Neural cell (in vitro differentiated cells): ENCODE measurements around the gene BNIP3. TPM values are rescaled to one million over a fixed set of nuclear protein-coding genes. Genes with fewer than 3 reads are reported as not detected.

Experiments
- H2AFZ ChIP-seq: fragments of 200-600, 300-800 bp; sonication (generic), shearing (Covaris generic); 2 replicates; pipeline ENCODE4 v1.6.0; 2014; ENCODE audit warnings: low read depth, mild to moderate bottlenecking, antibody characterized with exemption, low read length, moderate library complexity
- H3F3A ChIP-seq: fragments of 200-600 bp; shearing (Covaris generic); 2 replicates; pipeline ENCODE4 v1.6.1; 2016; ENCODE audit warnings: mild to moderate bottlenecking, moderate library complexity, mixed read lengths, antibody characterized with exemption, low read length; ENCODE audit not compliant: insufficient read depth, poor library complexity, severe bottlenecking
- H3K27ac ChIP-seq: fragments of 200-600, 300-800 bp; sonication (generic), shearing (Covaris generic); 2 replicates; pipeline ENCODE4 v1.5.1; 2014; ENCODE audit warnings: mild to moderate bottlenecking, low read length, moderate library complexity
- H3K27me3 ChIP-seq: fragments of 300-800, 200-600 bp; sonication (generic), shearing (Covaris generic); 2 replicates; pipeline ENCODE4 v1.6.0; 2014; ENCODE audit warnings: mild to moderate bottlenecking, low read depth, low read length, moderate library complexity; ENCODE audit not compliant: insufficient read depth
- H3K36me3 ChIP-seq: fragments of 300-800, 200-600 bp; sonication (generic), shearing (Covaris generic); 2 replicates; pipeline ENCODE4 v1.5.1; 2014; ENCODE audit warnings: mild to moderate bottlenecking, antibody characterized with exemption, low read length, moderate library complexity; ENCODE audit not compliant: insufficient read depth
- H3K4me2 ChIP-seq: fragments of 300-800, 200-600 bp; sonication (generic), shearing (Covaris generic); 2 replicates; pipeline ENCODE4 v1.6.0; 2014; ENCODE audit warnings: mild to moderate bottlenecking, low read length
- H3K4me3 ChIP-seq: fragments of 300-800, 200-600 bp; sonication (generic), shearing (Covaris generic); 2 replicates; pipeline ENCODE4 v1.5.1; 2014; ENCODE audit warnings: mild to moderate bottlenecking, low read length, moderate library complexity
- H3K79me2 ChIP-seq: fragments of 200-600 bp; shearing (Covaris generic); replicated peaks from 2 replicates; pipeline ENCODE4 v1.6.0; 2014; ENCODE audit warnings: mild to moderate bottlenecking, low read length, moderate library complexity; ENCODE audit not compliant: insufficient read depth
- H3K9ac ChIP-seq: fragments of 300-800, 200-600 bp; sonication (generic), shearing (Covaris generic); 2 replicates; pipeline ENCODE4 v1.6.1; 2016; ENCODE audit warnings: mild to moderate bottlenecking, low read length, mixed read lengths
- H3K9me2 ChIP-seq: fragments of 200-600 bp; shearing (Covaris generic); 2 replicates; pipeline ENCODE4 v1.6.1; 2016; ENCODE audit warnings: mild to moderate bottlenecking, low read length, mixed read lengths; ENCODE audit not compliant: insufficient read depth
- H3K9me3 ChIP-seq: fragments of 200-600, 300-800 bp; sonication (generic), shearing (Covaris generic); 2 replicates; pipeline ENCODE4 v1.6.1; 2016; ENCODE audit warnings: mild to moderate bottlenecking, mixed run types, low read length, moderate library complexity, mixed read lengths
- H4K20me1 ChIP-seq: fragments of 200-600 bp; shearing (Covaris generic); 2 replicates; pipeline ENCODE4 v1.6.1; 2016; ENCODE audit warnings: mild to moderate bottlenecking, mixed run types; ENCODE audit not compliant: insufficient read depth
- EP300 ChIP-seq: fragments of 450-650 bp; conservative IDR thresholded peaks from 2 replicates; pipeline ENCODE4 v1.6.1; 2014; ENCODE audit warnings: antibody characterized with exemption, mild to moderate bottlenecking, moderate library complexity; ENCODE audit not compliant: poor library complexity, severe bottlenecking
- EZH2 ChIP-seq: fragments of 200-600, 300-800 bp; shearing (Covaris generic), sonication (generic); IDR thresholded peaks from 2 replicates; pipeline ENCODE4 v1.6.1; 2014; ENCODE audit warnings: antibody characterized with exemption, low read length, borderline replicate concordance, mild to moderate bottlenecking; ENCODE audit not compliant: insufficient read depth, poor library complexity, severe bottlenecking
- MXI1 ChIP-seq: fragments of 450-650 bp; conservative IDR thresholded peaks from 2 replicates; pipeline ENCODE4 v1.6.1; 2014; ENCODE audit warnings: antibody characterized with exemption, mild to moderate bottlenecking; ENCODE audit not compliant: poor library complexity, severe bottlenecking
- POLR2AphosphoS5 ChIP-seq: IDR thresholded peaks from 2 replicates; pipeline ENCODE4 v1.6.1; 2012
- RAD21 ChIP-seq: fragments of 450-650 bp; conservative IDR thresholded peaks from 2 replicates; pipeline ENCODE4 v1.6.1; 2014; ENCODE audit warnings: antibody characterized with exemption, mild to moderate bottlenecking, moderate library complexity
- SMC3 ChIP-seq: fragments of 450-650 bp; conservative IDR thresholded peaks from 2 replicates; pipeline ENCODE4 v1.6.1; 2014; ENCODE audit warnings: antibody characterized with exemption, mild to moderate bottlenecking, moderate library complexity; ENCODE audit not compliant: poor library complexity
- TAF1 ChIP-seq: IDR thresholded peaks from 2 replicates; pipeline ENCODE4 v1.6.1; 2012; ENCODE audit warnings: low read depth
- polyA plus RNA-seq: library from polyadenylated mRNA; depleted of rRNA; stranded (reverse); fragments of >200 nt; gene quantifications from 2 replicates; pipeline ENCODE4 v1.2.3, GENCODE V29; 2014
- TF ChIP-seq, protein P1 (sequence below): fragments of 450-650 bp; IDR thresholded peaks from 2 replicates; pipeline ENCODE4 v1.5.1; 2014; ENCODE audit warnings: antibody characterized with exemption, mild to moderate bottlenecking, moderate library complexity; ENCODE audit not compliant: poor library complexity, severe bottlenecking
- TF ChIP-seq, protein P2 (sequence below): IDR thresholded peaks from 2 replicates; pipeline ENCODE4 v1.6.1; 2012; ENCODE audit warnings: borderline replicate concordance

Gene BNIP3
- polyA plus RNA-seq, 1 donor from 2014 or later, result 77.1 TPM

DNA sequence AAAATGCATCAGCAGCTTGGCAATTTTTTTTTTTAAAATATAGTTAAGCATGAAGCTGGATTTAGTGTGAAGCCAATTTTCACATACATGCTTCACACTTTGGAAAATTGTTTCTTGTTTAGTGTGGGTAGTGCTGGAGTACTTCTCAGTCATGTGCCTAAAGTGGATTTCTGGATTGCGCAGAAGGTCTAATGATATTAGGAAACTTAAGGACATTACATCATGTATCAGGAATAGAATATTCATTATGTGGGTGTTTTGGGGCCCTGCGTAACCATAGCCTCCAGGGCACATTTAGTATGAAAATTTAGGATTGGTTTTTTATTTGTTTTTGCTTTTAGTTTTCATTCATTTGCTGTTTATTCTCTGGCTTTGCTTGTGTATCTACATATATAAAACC lies 28.8 kb upstream of the BNIP3 start:
- Histone ChIP-seq H4K20me1 (no peaks in the 10 kb centered on the region), H3K36me3 (no peaks in the 10 kb centered on the region), H3K4me2 (no peak overlapping the region), H2AFZ (no peak overlapping the region), H3K27ac (no peak overlapping the region), H3K79me2 (no peaks in the 10 kb centered on the region), H3K9ac (no peak overlapping the region), H3K9me3 (no peaks in the 10 kb centered on the region), H3K4me3 (no peak overlapping the region), H3K9me2 (no peaks in the 10 kb centered on the region), H3K27me3 (no peaks in the 10 kb centered on the region), H3F3A (no peaks in the 10 kb centered on the region)
- TF ChIP-seq POLR2AphosphoS5, result no peak
- no peak for TF ChIP-seq EP300
- TF ChIP-seq TAF1, result no peak

DNA sequence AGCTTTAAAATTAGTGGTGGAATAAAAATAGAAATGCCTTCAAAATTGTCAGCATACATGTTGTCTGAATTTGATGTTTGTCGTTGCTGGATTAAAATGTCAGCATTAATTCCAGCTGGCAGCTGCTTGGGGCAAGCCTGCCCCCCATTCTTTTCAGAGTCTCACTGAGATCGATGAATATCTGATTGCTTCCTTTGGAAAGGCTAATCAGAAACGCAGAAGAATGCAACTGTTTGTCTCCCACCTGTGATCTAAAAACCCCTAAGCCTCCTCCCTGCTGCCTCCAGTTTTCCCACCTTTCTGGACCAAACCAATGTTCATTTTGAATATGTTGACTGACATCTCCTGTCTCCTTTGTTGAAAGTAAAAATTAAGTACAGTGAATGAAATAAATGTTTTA lies 27.9 kb upstream of the BNIP3 start:
- no peak for TF ChIP-seq SMC3
- Histone ChIP-seq H3K79me2 (no peaks in the 10 kb centered on the region), H3K9me2 (no peaks in the 10 kb centered on the region), H3K9ac (no peak overlapping the region), H2AFZ (no peak overlapping the region), H3F3A (no peaks in the 10 kb centered on the region), H3K4me3 (no peak overlapping the region), H3K4me2 (no peak overlapping the region), H3K27ac (no peak overlapping the region), H3K9me3 (no peaks in the 10 kb centered on the region), H3K27me3 (no peaks in the 10 kb centered on the region), H4K20me1 (no peaks in the 10 kb centered on the region), H3K36me3 (no peaks in the 10 kb centered on the region)

DNA sequence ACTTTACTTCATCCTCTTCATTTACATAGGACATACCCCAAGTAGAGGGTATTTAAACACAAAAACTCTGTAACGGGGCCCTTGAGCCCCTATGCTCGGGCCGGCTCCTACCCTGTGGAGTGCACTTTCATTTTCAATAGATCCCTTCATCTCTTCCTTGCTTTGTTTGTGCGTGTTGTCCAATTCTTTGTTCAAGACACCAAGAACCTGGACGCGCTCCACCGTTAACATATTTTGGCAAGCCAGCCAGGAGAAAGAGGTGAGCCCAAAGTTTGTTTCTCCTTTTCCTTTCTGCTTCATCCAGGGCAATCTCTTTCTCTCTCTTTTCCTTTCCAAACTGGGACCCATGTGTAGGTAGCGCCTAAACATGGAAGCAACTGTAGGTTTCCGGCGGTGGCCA lies 26.0 kb upstream of the BNIP3 start:
- Histone ChIP-seq H4K20me1 (no peaks in the 10 kb centered on the region), H3K9ac (no peak overlapping the region), H3K27ac (no peak overlapping the region), H3K36me3 (no peaks in the 10 kb centered on the region), H3K9me3 (no peaks in the 10 kb centered on the region), H3K79me2 (no peaks in the 10 kb centered on the region), H3K4me3 (no peak overlapping the region), H3K27me3 (no peaks in the 10 kb centered on the region), H3K9me2 (no peaks in the 10 kb centered on the region), H2AFZ (no peak overlapping the region), H3K4me2 (no peak overlapping the region), H3F3A (no peaks in the 10 kb centered on the region)
- no peak for TF ChIP-seq EP300
- TF ChIP-seq RAD21, result no peak
- no peak for TF ChIP-seq TAF1
- TF ChIP-seq, protein P1, sequence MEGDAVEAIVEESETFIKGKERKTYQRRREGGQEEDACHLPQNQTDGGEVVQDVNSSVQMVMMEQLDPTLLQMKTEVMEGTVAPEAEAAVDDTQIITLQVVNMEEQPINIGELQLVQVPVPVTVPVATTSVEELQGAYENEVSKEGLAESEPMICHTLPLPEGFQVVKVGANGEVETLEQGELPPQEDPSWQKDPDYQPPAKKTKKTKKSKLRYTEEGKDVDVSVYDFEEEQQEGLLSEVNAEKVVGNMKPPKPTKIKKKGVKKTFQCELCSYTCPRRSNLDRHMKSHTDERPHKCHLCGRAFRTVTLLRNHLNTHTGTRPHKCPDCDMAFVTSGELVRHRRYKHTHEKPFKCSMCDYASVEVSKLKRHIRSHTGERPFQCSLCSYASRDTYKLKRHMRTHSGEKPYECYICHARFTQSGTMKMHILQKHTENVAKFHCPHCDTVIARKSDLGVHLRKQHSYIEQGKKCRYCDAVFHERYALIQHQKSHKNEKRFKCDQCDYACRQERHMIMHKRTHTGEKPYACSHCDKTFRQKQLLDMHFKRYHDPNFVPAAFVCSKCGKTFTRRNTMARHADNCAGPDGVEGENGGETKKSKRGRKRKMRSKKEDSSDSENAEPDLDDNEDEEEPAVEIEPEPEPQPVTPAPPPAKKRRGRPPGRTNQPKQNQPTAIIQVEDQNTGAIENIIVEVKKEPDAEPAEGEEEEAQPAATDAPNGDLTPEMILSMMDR, result no peak
- TF ChIP-seq POLR2AphosphoS5, result no peak
- TF ChIP-seq SMC3, result no peak

DNA sequence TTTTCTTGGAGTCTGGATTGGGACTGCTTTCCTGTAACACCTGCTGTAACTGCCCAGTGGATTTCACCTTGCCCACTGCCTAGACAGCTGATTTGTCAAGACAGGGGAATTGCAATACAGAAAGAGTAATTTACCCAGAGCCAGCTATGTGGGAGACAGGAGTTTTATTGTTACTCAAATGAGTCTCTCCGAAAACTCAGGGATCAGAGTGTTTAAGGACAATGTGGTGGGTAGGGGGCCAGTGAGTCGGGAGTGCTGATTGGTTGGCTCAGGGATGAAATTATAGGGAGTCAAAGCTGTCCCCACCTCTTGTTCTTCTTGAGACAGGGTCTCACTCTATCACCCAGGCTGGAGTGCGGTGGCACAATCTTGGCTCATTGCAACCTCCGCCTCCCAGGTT lies 25.2 kb upstream of the BNIP3 start:
- Histone ChIP-seq H3K4me2 (no peak overlapping the region), H3K36me3 (no peaks in the 10 kb centered on the region), H3F3A (no peaks in the 10 kb centered on the region), H3K27me3 (no peaks in the 10 kb centered on the region), H3K9ac (no peak overlapping the region), H4K20me1 (no peaks in the 10 kb centered on the region), H3K79me2 (no peaks in the 10 kb centered on the region), H2AFZ (no peak overlapping the region), H3K4me3 (no peak overlapping the region), H3K9me3 (no peaks in the 10 kb centered on the region), H3K9me2 (no peaks in the 10 kb centered on the region), H3K27ac (no peak overlapping the region)
- TF ChIP-seq TAF1 (no peak), MXI1 (no peak), RAD21 (no peak), EP300 (no peak), SMC3 (no peak), EZH2 (no peak), POLR2AphosphoS5 (no peak)
- TF ChIP-seq, protein P1, result no peak
- TF ChIP-seq, protein P2, sequence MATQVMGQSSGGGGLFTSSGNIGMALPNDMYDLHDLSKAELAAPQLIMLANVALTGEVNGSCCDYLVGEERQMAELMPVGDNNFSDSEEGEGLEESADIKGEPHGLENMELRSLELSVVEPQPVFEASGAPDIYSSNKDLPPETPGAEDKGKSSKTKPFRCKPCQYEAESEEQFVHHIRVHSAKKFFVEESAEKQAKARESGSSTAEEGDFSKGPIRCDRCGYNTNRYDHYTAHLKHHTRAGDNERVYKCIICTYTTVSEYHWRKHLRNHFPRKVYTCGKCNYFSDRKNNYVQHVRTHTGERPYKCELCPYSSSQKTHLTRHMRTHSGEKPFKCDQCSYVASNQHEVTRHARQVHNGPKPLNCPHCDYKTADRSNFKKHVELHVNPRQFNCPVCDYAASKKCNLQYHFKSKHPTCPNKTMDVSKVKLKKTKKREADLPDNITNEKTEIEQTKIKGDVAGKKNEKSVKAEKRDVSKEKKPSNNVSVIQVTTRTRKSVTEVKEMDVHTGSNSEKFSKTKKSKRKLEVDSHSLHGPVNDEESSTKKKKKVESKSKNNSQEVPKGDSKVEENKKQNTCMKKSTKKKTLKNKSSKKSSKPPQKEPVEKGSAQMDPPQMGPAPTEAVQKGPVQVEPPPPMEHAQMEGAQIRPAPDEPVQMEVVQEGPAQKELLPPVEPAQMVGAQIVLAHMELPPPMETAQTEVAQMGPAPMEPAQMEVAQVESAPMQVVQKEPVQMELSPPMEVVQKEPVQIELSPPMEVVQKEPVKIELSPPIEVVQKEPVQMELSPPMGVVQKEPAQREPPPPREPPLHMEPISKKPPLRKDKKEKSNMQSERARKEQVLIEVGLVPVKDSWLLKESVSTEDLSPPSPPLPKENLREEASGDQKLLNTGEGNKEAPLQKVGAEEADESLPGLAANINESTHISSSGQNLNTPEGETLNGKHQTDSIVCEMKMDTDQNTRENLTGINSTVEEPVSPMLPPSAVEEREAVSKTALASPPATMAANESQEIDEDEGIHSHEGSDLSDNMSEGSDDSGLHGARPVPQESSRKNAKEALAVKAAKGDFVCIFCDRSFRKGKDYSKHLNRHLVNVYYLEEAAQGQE, result no peak
